H7 (cell line): ENCODE measurements around the gene HDAC4. TPM values are rescaled to one million over a fixed set of nuclear protein-coding genes. Genes with fewer than 3 reads are reported as not detected.

Experiments used
- DNase-seq: peaks from one replicate; pipeline ENCODE4 v3.0.0; 2012
- H3K27me3 ChIP-seq: 2 replicates; pipeline ENCODE4 v1.6.0; 2011; ENCODE audit warnings: mild to moderate bottlenecking, low read length; ENCODE audit not compliant: control insufficient read depth, insufficient read depth
- H3K36me3 ChIP-seq: replicated peaks from 2 replicates; pipeline ENCODE4 v1.5.1; 2011; ENCODE audit warnings: low read length; ENCODE audit not compliant: control insufficient read depth, insufficient read depth
- H3K4me3 ChIP-seq: 2 replicates; pipeline ENCODE4 v1.5.1; 2011; ENCODE audit warnings: low read depth, mild to moderate bottlenecking, control low read depth, low read length, moderate library complexity; ENCODE audit not compliant: insufficient read depth
- total RNA-seq: library from RNA; depleted of rRNA; stranded (reverse); fragments of >200 nt; shearing (Covaris generic); gene quantifications from 2 replicates; pipeline ENCODE4 v1.2.3, GENCODE V29; 2014

The HDAC4 gene
- total RNA-seq, 1 experiment from 2014 or later, result 18.1 TPM

GRCh38 chr2:239268549-239268948 lies 132.3 kb downstream of the HDAC4 start:
- no peak overlapping the region for H3K4me3 ChIP-seq
- H3K27me3 ChIP-seq, result no peaks in the 10 kb centered on the region
- no peak for DNase-seq
- no peaks in the 10 kb centered on the region; the same call in 1 of the 2 replicates for H3K36me3 ChIP-seq

GRCh38 chr2:239268082-239268481 lies 132.7 kb downstream of the HDAC4 start:
- H3K4me3 ChIP-seq, result no peak overlapping the region
- no peak for DNase-seq
- no peaks in the 10 kb centered on the region for H3K27me3 ChIP-seq
- H3K36me3 ChIP-seq, result no peaks in the 10 kb centered on the region

GRCh38 chr2:239267288-239267951 lies 133.4 kb downstream of the HDAC4 start:
- DNase-seq, result peak; percentile 68
- H3K4me3 ChIP-seq, result no peak overlapping the region
- H3K27me3 ChIP-seq, result no peaks in the 10 kb centered on the region
- H3K36me3 ChIP-seq, result no peaks in the 10 kb centered on the region

DNA sequence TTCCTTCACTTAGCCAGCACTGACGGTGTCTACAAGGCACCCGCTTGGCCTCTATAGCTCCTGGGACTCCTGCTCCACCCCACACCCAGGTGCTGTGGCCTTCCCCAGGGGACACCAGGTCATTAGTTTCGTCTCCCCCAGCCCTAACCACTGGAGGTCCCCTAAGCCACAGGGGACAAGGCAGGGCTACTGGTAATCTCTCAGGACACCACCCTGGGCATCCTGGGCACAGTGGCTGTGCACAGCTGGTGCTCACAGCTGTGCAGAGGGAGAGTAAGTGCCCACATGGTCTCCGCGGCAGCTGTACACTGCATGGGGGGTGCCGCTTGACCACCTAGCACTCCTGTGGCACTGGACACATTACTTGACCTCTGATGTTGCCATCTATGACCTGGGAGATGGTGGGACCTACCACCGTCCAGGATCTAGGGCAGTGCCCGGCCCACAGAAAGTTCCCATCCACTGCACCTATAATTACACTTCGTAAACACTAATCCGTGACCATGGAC lies 134.0 kb downstream of the HDAC4 start:
- no peak for DNase-seq

GRCh38 chr2:239266434-239266766 lies 134.4 kb downstream of the HDAC4 start:
- Histone ChIP-seq H3K27me3 (no peaks in the 10 kb centered on the region), H3K4me3 (no peak overlapping the region), H3K36me3 (no peaks in the 10 kb centered on the region)
- DNase-seq, result no peak

More for the DNA sequence above, 134.0 kb downstream of the HDAC4 start:
- Histone ChIP-seq H3K36me3 (no peaks in the 10 kb centered on the region), H3K27me3 (no peaks in the 10 kb centered on the region), H3K4me3 (no peak overlapping the region)

DNA sequence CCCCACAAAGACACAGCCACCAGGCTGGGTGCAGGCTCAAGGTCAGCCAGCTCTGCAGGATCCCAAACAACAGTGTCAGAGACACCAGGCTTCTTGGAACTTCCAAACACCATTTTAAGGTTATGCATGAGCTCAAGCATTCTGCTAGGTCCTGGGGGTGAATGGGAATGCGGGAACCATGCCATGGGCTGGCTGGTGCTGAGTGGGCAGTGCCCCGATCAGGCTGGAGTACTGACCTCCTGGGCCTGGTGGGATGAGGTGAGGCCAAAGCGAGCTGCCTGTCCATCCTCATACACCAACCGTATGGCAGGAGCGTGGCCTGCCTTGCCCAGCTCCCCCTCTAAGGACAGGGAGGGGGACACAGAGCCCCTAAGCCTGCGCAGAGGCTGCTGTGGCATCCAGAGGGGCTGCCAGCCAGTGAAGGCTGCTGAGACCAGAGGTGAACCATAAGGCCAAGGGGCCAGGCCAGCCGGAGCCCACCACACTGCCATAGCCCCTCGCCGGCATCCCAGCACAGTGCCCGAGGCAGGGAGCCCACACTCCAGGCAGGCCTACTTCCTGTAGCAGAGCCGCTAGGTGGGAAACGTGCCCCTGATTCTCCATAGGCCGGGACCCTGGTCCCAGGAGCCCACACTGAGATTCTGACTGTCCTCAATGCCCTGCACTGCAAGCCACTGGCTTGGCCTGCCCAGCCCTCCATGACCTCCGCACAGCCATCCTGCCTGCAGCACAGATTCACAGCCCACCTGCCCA lies 135.0 kb downstream of the HDAC4 start:
- peak; percentile 44 for DNase-seq
- Histone ChIP-seq H3K27me3 (no peaks in the 10 kb centered on the region), H3K4me3 (no peak overlapping the region), H3K36me3 (no peaks in the 10 kb centered on the region)

DNA sequence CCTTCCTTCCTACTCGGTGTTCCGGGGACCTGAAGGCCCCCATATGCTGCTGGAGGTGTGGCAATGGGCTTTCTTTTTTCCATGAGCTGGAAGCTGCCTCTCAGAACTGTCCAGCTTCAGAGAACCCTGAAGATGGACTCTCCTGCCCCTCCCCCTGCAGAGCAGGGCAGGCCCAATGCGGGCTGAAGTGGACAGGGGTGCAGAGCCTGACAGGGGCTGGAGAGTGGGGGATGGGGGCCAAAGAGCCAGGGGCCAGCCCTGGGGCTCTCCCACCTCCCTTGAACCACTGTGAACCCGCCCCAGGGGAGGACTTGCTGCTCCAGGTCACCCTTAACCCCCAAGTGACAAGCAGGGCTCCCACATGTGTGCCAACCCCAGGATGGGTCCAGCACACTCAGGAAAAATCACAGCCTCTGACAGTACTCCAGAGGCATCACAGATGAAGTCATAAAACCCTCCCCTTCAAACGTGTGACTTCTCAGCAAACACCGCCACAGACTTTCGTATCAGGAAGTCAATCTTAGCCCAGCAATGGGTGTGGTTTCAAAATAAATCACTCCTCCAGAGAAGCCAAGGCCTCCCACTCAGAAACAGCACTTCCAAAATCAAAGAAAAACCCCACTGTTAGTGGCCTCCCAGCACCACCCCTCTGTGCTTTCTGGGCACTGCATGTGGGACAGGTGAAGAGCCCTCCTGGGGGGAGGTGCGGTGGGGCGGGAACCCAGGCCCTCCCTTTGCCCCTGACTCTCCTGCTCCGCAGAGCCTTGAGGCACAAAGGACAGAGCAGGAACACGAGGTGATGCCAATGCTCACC lies 135.8 kb downstream of the HDAC4 start:
- DNase-seq, result peak; percentile 66
- Histone ChIP-seq H3K4me3 (no peak overlapping the region), H3K27me3 (no peaks in the 10 kb centered on the region), H3K36me3 (no peaks in the 10 kb centered on the region)

GRCh38 chr2:239264492-239264837 lies 136.4 kb downstream of the HDAC4 start:
- Histone ChIP-seq H3K4me3 (no peak overlapping the region), H3K36me3 (no peaks in the 10 kb centered on the region), H3K27me3 (no peaks in the 10 kb centered on the region)
- DNase-seq, result no peak

GRCh38 chr2:239263669-239264491 lies 136.9 kb downstream of the HDAC4 start:
- DNase-seq, result peak; percentile 70
- H3K4me3 ChIP-seq, result no peak overlapping the region
- no peaks in the 10 kb centered on the region for H3K36me3 ChIP-seq
- no peaks in the 10 kb centered on the region for H3K27me3 ChIP-seq

- Histone ChIP-seq H3K36me3 (no peaks in the 10 kb centered on the region), H3K4me3 (no peak overlapping the region), H3K27me3 (no peaks in the 10 kb centered on the region)
- DNase-seq, result no peak
Measured at GRCh38 chr2:239263231-239263630, 137.6 kb downstream of the HDAC4 start.

GRCh38 chr2:239262484-239263230 lies 138.2 kb downstream of the HDAC4 start:
- no peaks in the 10 kb centered on the region for H3K27me3 ChIP-seq
- DNase-seq, result no peak
- H3K4me3 ChIP-seq, result no peak overlapping the region
- no peaks in the 10 kb centered on the region for H3K36me3 ChIP-seq

- DNase-seq, result no peak
- Histone ChIP-seq H3K4me3 (no peak overlapping the region), H3K27me3 (no peaks in the 10 kb centered on the region)
Measured at GRCh38 chr2:239261796-239262483, 138.9 kb downstream of the HDAC4 start.

DNA sequence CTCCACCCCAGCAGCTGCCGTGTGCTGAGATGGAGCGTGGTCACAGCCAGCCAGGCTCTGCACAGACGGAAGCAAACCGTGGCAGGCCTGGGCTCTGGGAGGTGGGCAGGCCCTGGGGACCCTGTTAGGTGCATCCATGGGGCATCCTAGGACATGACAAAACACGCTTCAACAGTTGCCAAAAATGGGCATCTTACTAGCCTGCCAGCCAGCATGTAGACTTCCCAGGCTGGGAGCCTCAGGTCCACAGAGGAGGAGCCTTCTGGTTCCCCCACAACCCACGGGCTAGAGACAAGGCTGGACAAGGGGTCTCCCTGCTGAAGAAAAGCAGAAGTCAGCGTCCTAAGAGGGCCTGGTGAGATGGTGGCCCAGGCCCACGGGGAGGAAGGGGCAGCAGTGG lies 139.5 kb downstream of the HDAC4 start:
- no peaks in the 10 kb centered on the region for H3K27me3 ChIP-seq
- H3K4me3 ChIP-seq, result no peak overlapping the region
- no peak for DNase-seq
- no peaks in the 10 kb centered on the region for H3K36me3 ChIP-seq

More at GRCh38 chr2:239261796-239262483, 138.9 kb downstream of the HDAC4 start:
- no peaks in the 10 kb centered on the region for H3K36me3 ChIP-seq
